ENCODE data around the gene CAB39.

- TF ChIP-seq CTCF (IDR thresholded peaks at IDR 0.05) (no peak), EZH2 (IDR thresholded peaks at IDR 0.05) (no peak), EZH2phosphoT487 (IDR thresholded peaks at IDR 0.05) (no peak)
Measured at GRCh38 chr2:230738391-230738811, 25.8 kb downstream of the CAB39 start.

Measured in neural progenitor cell (in vitro differentiated cells).